NCI-H2081 (cell line): ENCODE data around the gene TRDMT1.

Experiments used
- DNase-seq, 2 experiments: peaks; one replicate each; lab custom pipeline; 2025; lab: John Stamatoyannopoulos, UW

The TRDMT1 gene

GRCh38 chr10:17175551-17175950 lies 25.9 kb downstream of the TRDMT1 start:
- DNase-seq = no peak

- no peak for DNase-seq
These were observed 26.8 kb downstream of the TRDMT1 start for GRCh38 chr10:17174626-17175025.

GRCh38 chr10:17171141-17171641 lies 30.3 kb downstream of the TRDMT1 start:
- no peak for DNase-seq

- DNase-seq = no peak
These were observed 31.7 kb downstream of the TRDMT1 start for GRCh38 chr10:17169803-17170202.

- no peak for DNase-seq
These were observed 34.8 kb downstream of the TRDMT1 start for GRCh38 chr10:17166699-17167098.

GRCh38 chr10:17162828-17163227 lies 38.6 kb downstream of the TRDMT1 start:
- no peak for DNase-seq

GRCh38 chr10:17161775-17162174 lies 39.7 kb downstream of the TRDMT1 start:
- no peak for DNase-seq

GRCh38 chr10:17157024-17157423 lies 44.4 kb downstream of the TRDMT1 start:
- DNase-seq = no peak

- DNase-seq = no peak
These were observed 45.6 kb downstream of the TRDMT1 start for GRCh38 chr10:17155826-17156225.

GRCh38 chr10:17154116-17154515 lies 47.4 kb downstream of the TRDMT1 start:
- DNase-seq = no peak

- no peak for DNase-seq
These were observed 48.2 kb downstream of the TRDMT1 start for GRCh38 chr10:17153321-17153720.

- DNase-seq = no peak
These were observed 49.8 kb downstream of the TRDMT1 start for GRCh38 chr10:17151716-17152115.

GRCh38 chr10:17147884-17148489 lies 53.5 kb downstream of the TRDMT1 start:
- DNase-seq = no peak

- no peak for DNase-seq
These were observed 54.6 kb downstream of the TRDMT1 start for GRCh38 chr10:17146892-17147291.

- DNase-seq = no peak
These were observed 56.2 kb downstream of the TRDMT1 start for GRCh38 chr10:17145239-17145638.

- DNase-seq = no peak
These were observed 56.7 kb downstream of the TRDMT1 start for GRCh38 chr10:17144757-17145156.

GRCh38 chr10:17144032-17144431 lies 57.4 kb downstream of the TRDMT1 start:
- DNase-seq = peak in 1 of 2 experiments; percentile 26

GRCh38 chr10:17143055-17143690 lies 58.3 kb downstream of the TRDMT1 start:
- no peak for DNase-seq

GRCh38 chr10:17141504-17142229 lies 59.8 kb downstream of the TRDMT1 start:
- no peak for DNase-seq

- no peak for DNase-seq
These were observed 61.1 kb downstream of the TRDMT1 start for GRCh38 chr10:17140386-17140761.

GRCh38 chr10:17138460-17139042 lies 62.9 kb downstream of the TRDMT1 start:
- DNase-seq = no peak

GRCh38 chr10:17134737-17135260 lies 66.7 kb downstream of the TRDMT1 start:
- DNase-seq = no peak

GRCh38 chr10:17134282-17134681 lies 67.2 kb downstream of the TRDMT1 start:
- DNase-seq = no peak
